HepG2 (cell line): ENCODE data around the gene PPP2R5D. TPM values are rescaled to one million over a fixed set of nuclear protein-coding genes. Genes with fewer than 3 reads are reported as not detected.

Experiments used
- ATAC-seq: fragments of 200-7000 bp; cut with Tn5 transposase; 3 replicates; pipeline ENCODE4 v1.9.1; 2020; ENCODE audit warnings: mild to moderate bottlenecking, moderate library complexity
- BruUV-seq: library from RNA; stranded (reverse); fragments of 400-500 nt; replicated peaks from 2 replicates; lab custom pipeline; 2021; lab: Mats Ljungman, UMichigan
- CTCF ChIA-PET: fragments of 300-600 bp; formaldehyde crosslinking; extraction: SDS; loops from one replicate; lab custom pipeline; 2021; ENCODE audit warnings: low total read pairs, inconsistent platforms, low intra/inter-chr PET ratio; lab: Yijun Ruan, JAX
- POLR2A ChIA-PET: fragments of 350-600 bp; sonication (Branson Sonifier 250); formaldehyde crosslinking; loops from one replicate; lab custom pipeline; 2020; ENCODE audit warnings: antibody characterized with exemption, inconsistent platforms; lab: Yijun Ruan, JAX
- DNase-seq: peaks from one replicate; pipeline ENCODE4 v3.0.0-alpha.2; 2015; ENCODE audit warnings: low spot score
- FAIRE-seq: peaks from 3 replicates; lab custom pipeline; 2011; peaks lifted over from hg19 to GRCh38; lab: Jason Lieb, UNC
- H2AFZ ChIP-seq: one replicate; pipeline ENCODE4 v1.6.1; 2011; ENCODE audit warnings: low read length, inconsistent platforms
- H3K27ac ChIP-seq: fragments of 300-600 bp; 3 replicates; pipeline ENCODE4 v1.8.0; 2011; ENCODE audit warnings: mixed run types, mild to moderate bottlenecking, mixed read lengths, low read length, inconsistent platforms; ENCODE audit not compliant: insufficient read depth; ENCODE audit errors: extremely low read length
- H3K27me3 ChIP-seq, 2 experiments: fragments of 200-600 bp in 1 of 2; 2 replicates in 1 of 2; 3 replicates in 1 of 2; pipeline versions ENCODE4 v1.6.0 to v1.8.0; 2011; ENCODE audit warnings: low read length in 2 of 2, mild to moderate bottlenecking in 2 of 2, moderate library complexity in 2 of 2, inconsistent platforms in 1 of 2; ENCODE audit not compliant: insufficient read depth in 2 of 2, control insufficient read depth in 1 of 2
- H3K36me3 ChIP-seq, 2 experiments: fragments of 200-600 bp in 1 of 2; replicated peaks in 1 of 2; 2 replicates in 1 of 2; 3 replicates in 1 of 2; pipeline versions ENCODE4 v1.5.1 to v1.8.0; 2011; ENCODE audit warnings: low read length in 2 of 2, inconsistent platforms in 1 of 2; ENCODE audit not compliant: insufficient read depth in 2 of 2, control insufficient read depth in 1 of 2
- H3K4me1 ChIP-seq: 2 replicates; pipeline ENCODE4 v1.5.1; 2012; ENCODE audit warnings: low read length, inconsistent platforms; ENCODE audit not compliant: insufficient read depth
- H3K4me2 ChIP-seq: 2 replicates; pipeline ENCODE4 v1.6.0; 2011; ENCODE audit warnings: low read depth, low read length, inconsistent platforms
- H3K4me3 ChIP-seq, 3 experiments: fragments of 200-600 bp in 1 of 3; sonication (generic), shearing (Covaris generic) in 1 of 3; replicated peaks in 1 of 3; 2 replicates each; pipeline ENCODE4 v1.5.1; 2011 to 2016; ENCODE audit warnings: low read length in 3 of 3, inconsistent platforms in 2 of 3, low read depth in 2 of 3, mild to moderate bottlenecking in 2 of 3, control low read depth in 1 of 3, mixed read lengths in 1 of 3; ENCODE audit not compliant: insufficient read depth in 1 of 3
- H3K79me2 ChIP-seq: one replicate; pipeline ENCODE4 v1.6.1; 2011; ENCODE audit warnings: low read length, inconsistent platforms; ENCODE audit not compliant: insufficient read depth
- H3K9ac ChIP-seq: 2 replicates; pipeline ENCODE4 v1.6.0; 2011; ENCODE audit warnings: mild to moderate bottlenecking, low read depth, low read length, inconsistent platforms; ENCODE audit not compliant: insufficient read depth
- H3K9me3 ChIP-seq: 2 replicates; pipeline ENCODE4 v1.5.1; 2012; ENCODE audit warnings: mild to moderate bottlenecking, low read length
- H4K20me1 ChIP-seq: 2 replicates; pipeline ENCODE4 v1.6.0; 2011; ENCODE audit warnings: inconsistent platforms, mild to moderate bottlenecking, low read length, moderate library complexity; ENCODE audit not compliant: insufficient read depth
- CTCF ChIP-seq: sonication (generic); formaldehyde crosslinking; IDR thresholded peaks from 2 replicates; pipeline ENCODE4 v1.5.0; 2020; ENCODE audit warnings: mild to moderate bottlenecking, missing genetic modification reagents, moderate library complexity
- ETV6 ChIP-seq: sonication (generic); formaldehyde crosslinking; conservative IDR thresholded peaks from 2 replicates; pipeline ENCODE4 v1.4.0; 2020; ENCODE audit warnings: missing genetic modification reagents
- FOXK1 ChIP-seq: sonication (generic); formaldehyde crosslinking; IDR thresholded peaks from 2 replicates; pipeline ENCODE4 v1.4.0; 2020; ENCODE audit warnings: low read depth, missing genetic modification reagents, borderline replicate concordance
- GZF1 ChIP-seq: sonication (generic); formaldehyde crosslinking; IDR thresholded peaks from 2 replicates; pipeline ENCODE4 v1.5.1; 2020; ENCODE audit warnings: mild to moderate bottlenecking, missing genetic modification reagents
- HNRNPH1 ChIP-seq: fragments of 200-400 bp; formaldehyde crosslinking; optimal IDR thresholded peaks from 2 replicates; pipeline ENCODE3; 2017; ENCODE audit warnings: mild to moderate bottlenecking, low read depth, low read length
- IRF1 ChIP-seq: sonication (generic); formaldehyde crosslinking; IDR thresholded peaks from 2 replicates; pipeline ENCODE4 v1.4.0; 2020; ENCODE audit warnings: low read depth, mild to moderate bottlenecking, missing genetic modification reagents
- NFKB2 ChIP-seq: sonication (generic); formaldehyde crosslinking; IDR thresholded peaks from 2 replicates; pipeline ENCODE4 v1.4.0; 2020; ENCODE audit warnings: missing genetic modification reagents, borderline replicate concordance
- RBM22 ChIP-seq: fragments of 200-400 bp; formaldehyde crosslinking; optimal IDR thresholded peaks from 2 replicates; pipeline ENCODE3; 2017; ENCODE audit warnings: mild to moderate bottlenecking, low read length, moderate library complexity
- ZFAT ChIP-seq: sonication (generic); formaldehyde crosslinking; conservative IDR thresholded peaks from 2 replicates; pipeline ENCODE4 v1.8.1; 2023; ENCODE audit warnings: missing genetic modification reagents, inconsistent platforms
- ZNF761 ChIP-seq: sonication (generic); formaldehyde crosslinking; conservative IDR thresholded peaks from 2 replicates; pipeline ENCODE4 v1.4.0; 2020; ENCODE audit warnings: mild to moderate bottlenecking, missing genetic modification reagents
- ZXDC ChIP-seq: sonication (generic); formaldehyde crosslinking; IDR thresholded peaks from 2 replicates; pipeline ENCODE4 v1.5.0; 2020; ENCODE audit warnings: mild to moderate bottlenecking, missing genetic modification reagents
- WGBS: methylation state at CpG from one replicate; pipeline ENCODE4 v1.1.6; 2017; ENCODE audit warnings: low lambda C conversion rate; 5-methylcytosine and 5-hydroxymethylcytosine counted together
- in situ Hi-C: cut with HindIII; loops from 2 replicates; pipeline ENCODE4 v1.10.0; 2017; ENCODE audit warnings: low pct_unique_long_range_greater_than_20kb; ENCODE audit not compliant: extremely low pct_ligation_motif_present
- intact Hi-C: fragments of 100-400 bp; cut with micrococcal nuclease; formaldehyde crosslinking; loops from one replicate; pipeline ENCODE4 v1.10.0; 2022; ENCODE audit not compliant: unreplicated experiment
- polyA plus RNA-seq, 8 experiments: library from polyadenylated mRNA; depleted of rRNA in 3 of 8; stranded (reverse) in 7 of 8; unstranded in 1 of 8; fragments of >200 nt; fragmentation: Illumina TruSeq in 4 of 8; extraction: Trizol in 4 of 8; gene quantifications; 2 replicates each; pipeline versions ENCODE4 v1.2.1 to v1.2.3, GENCODE V29; 2011 to 2016; ENCODE audit warnings: low read depth in 4 of 8, missing spikeins in 1 of 8, mixed read lengths in 1 of 8; ENCODE audit not compliant: insufficient read depth in 1 of 8
- total RNA-seq, 5 experiments: library from RNA; depleted of rRNA; stranded (reverse); fragments of >200 nt; fragmentation: Illumina TruSeq; extraction: Trizol; gene quantifications; 2 replicates each; pipeline ENCODE4 v1.2.3, GENCODE V29; 2016; ENCODE audit warnings: low read depth in 1 of 5

Gene PPP2R5D
- total and polyA plus RNA-seq, 2 of the 13 experiments (the other 11 are each of a cell fraction or from before 2014, with no cell fraction given): 53.7 to 60.4 TPM

- TF ChIP-seq FOXK1 (CRISPR knock-in tag) (no peak), ZNF761 (CRISPR knock-in tag) (no peak), CTCF (peak; percentile 22; the same call in 1 of the 2 replicates), NFKB2 (CRISPR knock-in tag) (no peak), RBM22 (peak; percentile 56)
- TF ChIP-seq, all 625 proteins: peak for 2
- no peak for FAIRE-seq
- 93% methylated on average over 6 of the region's 6 CpGs for WGBS
- Histone ChIP-seq H3K4me2 (no peak overlapping the region), H2AFZ (no peak overlapping the region), H3K27ac (no peak overlapping the region), H4K20me1 (no peaks in the 10 kb centered on the region), H3K36me3 (peaks cover 27 to 61% of the 10 kb centered on the region in 2 experiments), H3K27me3 (no peaks in the 10 kb centered on the region; a peak in 1 of 5 replicates), H3K79me2 (peaks cover 27% of the 10 kb centered on the region), H3K4me1 (peaks cover 29% of the 10 kb centered on the region), H3K4me3 (no peak overlapping the region), H3K9ac (no peak overlapping the region), H3K9me3 (no peaks in the 10 kb centered on the region)
- no TSS peak for BruUV-seq
- ChIA-PET CTCF (no interaction called here), POLR2A (interaction anchor here (1.0 to 4.9 kb wide), 3 partner anchors 27 to 82 kb away, joined by 3 to 22 read pairs (median 3); partner anchors contain the start of genes CNPY3, CUL7 and PPP2R5D)
- DNase-seq: no peak
- ATAC-seq: no peak
- intact Hi-C loops (loop anchor here (5.0 kb wide), 2 partner anchors 41 to 49 kb away; partner anchors contain the start of genes CUL7 and GNMT), in situ Hi-C loops (no loop called here)
Observed at GRCh38 chr6:43011207-43011606, 26.8 kb downstream of the PPP2R5D start.

- TF ChIP-seq ZFAT (CRISPR knock-in tag) (no peak), ZXDC (0 out of 2 replicates have a peak, but pooled peaks have one; percentile 10), ETV6 (CRISPR knock-in tag) (no peak), IRF1 (no peak), RBM22 (peak; percentile 35), GZF1 (no peak), HNRNPH1 (no peak)
- TF ChIP-seq, all 625 proteins: peak for 2
- no peak overlapping the region for H3K27ac ChIP-seq
Observed at GRCh38 chr6:43012364-43012763, 28.0 kb downstream of the PPP2R5D start.

More at GRCh38 chr6:43012364-43012763, 28.0 kb downstream of the PPP2R5D start:
- peaks cover 34% of the 10 kb centered on the region for H3K79me2 ChIP-seq
- in situ Hi-C loops: no loop called here
- H3K4me1 ChIP-seq: peaks cover 38% of the 10 kb centered on the region
- H4K20me1 ChIP-seq: no peaks in the 10 kb centered on the region
- BruUV-seq: TSS peak; percentile 82
- peak overlapping the region; percentile 98 for H3K4me2 ChIP-seq
- no peaks in the 10 kb centered on the region; a peak in 1 of 5 replicates for H3K27me3 ChIP-seq
- WGBS: 96% methylated on average over 6 of the region's 6 CpGs
- no peak for ATAC-seq
- ChIA-PET POLR2A (interaction anchor here (2.7 to 5.3 kb wide), 5 partner anchors 11 to 83 kb away, joined by 22 to 76 read pairs (median 43); partner anchors contain the start of genes CNPY3, KLC4, MRPL2 and PEX6), CTCF (no interaction called here)
- no peak for FAIRE-seq
- peaks cover 22 to 58% of the 10 kb centered on the region in 2 experiments for H3K36me3 ChIP-seq
- intact Hi-C loops: loop anchor here (5.0 kb wide), 2 partner anchors 40 to 50 kb away; partner anchors contain the start of genes CUL7 and GNMT
- H3K4me3 ChIP-seq: peak overlapping the region; percentile 73 to 91 (median 88); a peak in 3 of 6 replicates
- H2AFZ ChIP-seq: no peak overlapping the region
- peak overlapping the region; percentile 82; the same call in 1 of the 2 replicates for H3K9ac ChIP-seq
- no peak for DNase-seq
- no peaks in the 10 kb centered on the region for H3K9me3 ChIP-seq
